Esophagus muscularis mucosa (tissue), 3 donors: ENCODE data around the gene PREX1.

Source experiments
- POLR2A ChIP-seq: fragments of 450-650 bp; IDR thresholded peaks from one replicate; pipeline ENCODE4 v1.6.1; 2017; ENCODE audit warnings: antibody characterized with exemption, moderate library complexity, mild to moderate bottlenecking, low read depth
- TF ChIP-seq, protein P1 (sequence below), 3 experiments: fragments of 200-600 bp in 2 of 3; fragments of 450-650 bp in 1 of 3; sonication (generic) in 2 of 3; IDR thresholded peaks; one replicate each; pipeline ENCODE4 v1.5.1; 2017 to 2019; ENCODE audit warnings: antibody characterized with exemption in 3 of 3, mild to moderate bottlenecking in 2 of 3, moderate library complexity in 1 of 3

DNA sequence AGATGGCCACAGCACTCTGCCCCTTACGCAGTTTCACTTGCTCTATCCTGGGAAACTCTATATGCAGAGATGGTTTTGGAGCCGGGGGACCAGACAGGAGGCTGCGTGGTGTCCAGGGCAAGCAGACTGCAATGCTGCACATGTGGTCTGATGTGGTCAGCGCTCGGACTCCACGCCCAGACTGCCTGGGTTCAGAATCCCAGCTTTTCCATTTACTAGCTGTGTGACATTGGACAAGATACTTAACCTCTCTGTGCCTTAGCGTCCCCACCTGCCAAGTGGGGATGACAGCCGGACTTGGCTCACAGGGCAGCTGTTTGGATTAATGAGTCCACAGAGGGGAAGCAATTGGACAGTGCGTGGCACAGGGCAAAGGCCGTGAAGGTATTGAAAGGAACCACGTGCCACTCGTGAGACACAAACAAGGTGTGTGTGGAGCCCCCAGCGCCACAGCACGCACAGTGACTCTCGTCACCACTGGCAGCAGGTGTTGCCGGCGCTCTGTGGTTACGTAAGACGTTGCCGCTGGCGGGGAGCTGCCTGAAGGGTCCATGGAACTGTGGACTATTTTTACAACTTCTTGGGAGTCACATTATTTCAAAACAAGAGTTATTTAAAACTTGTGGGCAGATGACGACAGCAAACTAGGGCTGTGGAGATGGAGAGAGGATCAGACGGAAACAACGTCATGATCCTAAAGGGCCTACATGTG, 201.4 kb downstream of the PREX1 start:
- TF ChIP-seq, protein P1, sequence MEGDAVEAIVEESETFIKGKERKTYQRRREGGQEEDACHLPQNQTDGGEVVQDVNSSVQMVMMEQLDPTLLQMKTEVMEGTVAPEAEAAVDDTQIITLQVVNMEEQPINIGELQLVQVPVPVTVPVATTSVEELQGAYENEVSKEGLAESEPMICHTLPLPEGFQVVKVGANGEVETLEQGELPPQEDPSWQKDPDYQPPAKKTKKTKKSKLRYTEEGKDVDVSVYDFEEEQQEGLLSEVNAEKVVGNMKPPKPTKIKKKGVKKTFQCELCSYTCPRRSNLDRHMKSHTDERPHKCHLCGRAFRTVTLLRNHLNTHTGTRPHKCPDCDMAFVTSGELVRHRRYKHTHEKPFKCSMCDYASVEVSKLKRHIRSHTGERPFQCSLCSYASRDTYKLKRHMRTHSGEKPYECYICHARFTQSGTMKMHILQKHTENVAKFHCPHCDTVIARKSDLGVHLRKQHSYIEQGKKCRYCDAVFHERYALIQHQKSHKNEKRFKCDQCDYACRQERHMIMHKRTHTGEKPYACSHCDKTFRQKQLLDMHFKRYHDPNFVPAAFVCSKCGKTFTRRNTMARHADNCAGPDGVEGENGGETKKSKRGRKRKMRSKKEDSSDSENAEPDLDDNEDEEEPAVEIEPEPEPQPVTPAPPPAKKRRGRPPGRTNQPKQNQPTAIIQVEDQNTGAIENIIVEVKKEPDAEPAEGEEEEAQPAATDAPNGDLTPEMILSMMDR (IDR thresholded peaks at IDR 0.05), result no peak
- no peak for TF ChIP-seq POLR2A
